ENCODE data around the gene TOR4A. TPM values are rescaled to one million over a fixed set of nuclear protein-coding genes. Genes with fewer than 3 reads are reported as not detected.

TOR4A gene
- total RNA-seq, 6 experiments from 2014 or later, result 58.4 to 76.2 (median 62.2) TPM

GRCh38 chr9:137275203-137275587 is 2.3 kb upstream of the TOR4A start:
- H3K9me3 Mint-ChIP-seq, result no peaks in the 10 kb centered on the region
- H3K27ac Mint-ChIP-seq, result peak overlapping the region; percentile 72
- peaks cover 16% of the 10 kb centered on the region for H3K4me1 Mint-ChIP-seq (ENCODE audit: low read depth)
- H3K4me3 Mint-ChIP-seq, result no peak overlapping the region
- no peak for TF ChIP-seq CTCF (IDR thresholded peaks at IDR 0.05)
- peaks cover 7% of the 10 kb centered on the region for H3K27me3 Mint-ChIP-seq (ENCODE audit: insufficient read depth)
- no peak for DNase-seq
- H3K36me3 Mint-ChIP-seq (ENCODE audit: low read depth), result no peaks in the 10 kb centered on the region; the same call in 1 of the 2 replicates

GRCh38 chr9:137275588-137276472 is 1.7 kb upstream of the TOR4A start:
- no peaks in the 10 kb centered on the region; the same call in 1 of the 2 replicates for H3K36me3 Mint-ChIP-seq (ENCODE audit: low read depth)
- no peak overlapping the region for H3K4me3 Mint-ChIP-seq
- peak; percentile 39 for TF ChIP-seq CTCF (IDR thresholded peaks at IDR 0.05)
- H3K27ac Mint-ChIP-seq, result peak overlapping the region; percentile 72
- H3K4me1 Mint-ChIP-seq (ENCODE audit: low read depth), result peaks cover 16% of the 10 kb centered on the region
- peaks cover 7% of the 10 kb centered on the region for H3K27me3 Mint-ChIP-seq (ENCODE audit: insufficient read depth)
- H3K9me3 Mint-ChIP-seq, result no peaks in the 10 kb centered on the region
- DNase-seq, result no peak

GRCh38 chr9:137276473-137277328 is 825 bp upstream of the TOR4A start:
- Mint-ChIP-seq H3K36me3 (ENCODE audit: low read depth) (no peaks in the 10 kb centered on the region), H3K4me3 (peak overlapping the region; percentile 96), H3K4me1 (ENCODE audit: low read depth) (peaks cover 16% of the 10 kb centered on the region), H3K27me3 (ENCODE audit: insufficient read depth) (peaks cover 7% of the 10 kb centered on the region), H3K9me3 (no peaks in the 10 kb centered on the region), H3K27ac (peak overlapping the region; percentile 97)
- peak; percentile 24 for DNase-seq
- TF ChIP-seq CTCF (IDR thresholded peaks at IDR 0.05), result no peak

- Mint-ChIP-seq H3K27me3 (ENCODE audit: insufficient read depth) (peaks cover 7% of the 10 kb centered on the region), H3K4me3 (peak overlapping the region; percentile 96), H3K4me1 (ENCODE audit: low read depth) (peaks cover 16% of the 10 kb centered on the region), H3K36me3 (ENCODE audit: low read depth) (peaks cover 8% of the 10 kb centered on the region; the same call in 1 of the 2 replicates), H3K9me3 (no peaks in the 10 kb centered on the region), H3K27ac (peak overlapping the region; percentile 97)
- TF ChIP-seq CTCF (IDR thresholded peaks at IDR 0.05), result no peak
- no peak for DNase-seq
These were observed 655 bp downstream of the TOR4A start for GRCh38 chr9:137278061-137278701.
